ENCODE measurements around the gene CFHR5. TPM values are rescaled to one million over a fixed set of nuclear protein-coding genes. Genes with fewer than 3 reads are reported as not detected.

The CFHR5 gene
- polyA plus RNA-seq, 2 of the 4 experiments (the other 2 are of a cell fraction), result not detected

- no peaks in the 10 kb centered on the region for H3K9me3 ChIP-seq
- no peak for ATAC-seq
These were observed 71.7 kb downstream of the CFHR5 start for GRCh38 chr1:197049100-197049499.

More at GRCh38 chr1:197049100-197049499, 71.7 kb downstream of the CFHR5 start:
- Histone ChIP-seq H3K27ac (no peak overlapping the region), H3K4me2 (no peak overlapping the region), H3K4me1 (no peaks in the 10 kb centered on the region), H3K4me3 (no peak overlapping the region)
- ChIA-PET CTCF (no interaction called here), POLR2A (no interaction called here)
- FAIRE-seq (no peak), DNase-seq (ENCODE audit: low read depth in 1 of 2, low spot score in 1 of 2) (no peak)
- TF ChIP-seq BCL3 (IDR thresholded peaks at IDR 0.05) (no peak), EHF (CRISPR knock-in tag; IDR thresholded peaks at IDR 0.05) (no peak), RARB (CRISPR knock-in tag; IDR thresholded peaks at IDR 0.05) (no peak), RAD21 (conservative IDR thresholded peaks at IDR 0.05 in 1 of 2, IDR thresholded peaks at IDR 0.05 in 1 of 2) (no peak), POLR2A (IDR thresholded peaks at IDR 0.05; ENCODE audit: low read length) (no peak), CHD4 (IDR thresholded peaks at IDR 0.05; ENCODE audit: borderline replicate concordance) (no peak), POLR2AphosphoS2 (conservative IDR thresholded peaks at IDR 0.05; ENCODE audit: low read length) (no peak)

Small RNA genes within 50 kb of the gene (small RNA-seq; reads per million reads assigned to genes)
- 0 reads per million in 6 experiments for gene AL139418.1

Other genes with a start within 250 kb of the CFHR5 start
- 3.4 and 3.9 TPM in 2 replicates for gene CFHR3, start 202.7 kb upstream of the CFHR5 start, polyA plus RNA-seq (2011; rRNA removed)
- 0.23 to 0.47 TPM (median 0.47 TPM) in 3 replicates for gene CFHR3, start 202.7 kb upstream of the CFHR5 start, polyA plus RNA-seq (2017; fragmentation: RNase III; extraction: RNeasy Plus Mini Kit Qiagen cat#74134 plus additional on column Dnase treatment)
- 2.0 and 2.1 TPM in 2 replicates for gene CFHR1, start 157.8 kb upstream of the CFHR5 start, polyA plus RNA-seq (2011; rRNA removed)
- gene CFHR1, start 157.8 kb upstream of the CFHR5 start, polyA plus RNA-seq (2017; fragmentation: RNase III; extraction: RNeasy Plus Mini Kit Qiagen cat#74134 plus additional on column Dnase treatment), result 0.63 to 0.79 TPM (median 0.71 TPM) in 3 replicates
- gene CFHR4, start 89.5 kb upstream of the CFHR5 start, polyA plus RNA-seq (2011; rRNA removed), result not detected in 2 replicates
- gene CFHR4, start 89.5 kb upstream of the CFHR5 start, polyA plus RNA-seq (2017; fragmentation: RNase III; extraction: RNeasy Plus Mini Kit Qiagen cat#74134 plus additional on column Dnase treatment), result not detected in 3 replicates
- not detected in 2 replicates for gene CFHR2, start 33.8 kb upstream of the CFHR5 start, polyA plus RNA-seq (2011; rRNA removed)
- gene CFHR2, start 33.8 kb upstream of the CFHR5 start, polyA plus RNA-seq (2017; fragmentation: RNase III; extraction: RNeasy Plus Mini Kit Qiagen cat#74134 plus additional on column Dnase treatment), result not detected in 3 replicates
- gene F13B, start 89.7 kb downstream of the CFHR5 start, polyA plus RNA-seq (2011; rRNA removed), result 0.52 and 0.75 TPM in 2 replicates
- 0.19 to 0.33 TPM (median 0.21 TPM) in 3 replicates for gene F13B, start 89.7 kb downstream of the CFHR5 start, polyA plus RNA-seq (2017; fragmentation: RNase III; extraction: RNeasy Plus Mini Kit Qiagen cat#74134 plus additional on column Dnase treatment)
- 29.0 and 35.5 TPM in 2 replicates for gene ASPM, start 169.1 kb downstream of the CFHR5 start, polyA plus RNA-seq (2011; rRNA removed)
- 18.1 to 20.2 TPM (median 19.0 TPM) in 3 replicates for gene ASPM, start 169.1 kb downstream of the CFHR5 start, polyA plus RNA-seq (2017; fragmentation: RNase III; extraction: RNeasy Plus Mini Kit Qiagen cat#74134 plus additional on column Dnase treatment)
- 10.1 and 12.0 TPM in 2 replicates for gene ZBTB41, start 223.7 kb downstream of the CFHR5 start, polyA plus RNA-seq (2011; rRNA removed)
- gene ZBTB41, start 223.7 kb downstream of the CFHR5 start, polyA plus RNA-seq (2017; fragmentation: RNase III; extraction: RNeasy Plus Mini Kit Qiagen cat#74134 plus additional on column Dnase treatment), result 3.8 to 4.4 TPM (median 4.1 TPM) in 3 replicates

All from A549 (cell line).